Stimulated activated CD4-positive, alpha-beta T cell treated with anti-CD3 and anti-CD28 coated beads, Interleukin-4, amount 100 ng/mL, for 1 hour (primary cell): ENCODE results near the gene KIF26B.
"Not testable (repeated sequence)": the region's sequence is repeated elsewhere in the genome, so short reads cannot be mapped to it uniquely, and the experiment has no call there.

ENCODE experiments used
- DNase-seq: peaks from one replicate; pipeline ENCODE4 v3.0.0-alpha.2; 2020

Gene KIF26B

DNA sequence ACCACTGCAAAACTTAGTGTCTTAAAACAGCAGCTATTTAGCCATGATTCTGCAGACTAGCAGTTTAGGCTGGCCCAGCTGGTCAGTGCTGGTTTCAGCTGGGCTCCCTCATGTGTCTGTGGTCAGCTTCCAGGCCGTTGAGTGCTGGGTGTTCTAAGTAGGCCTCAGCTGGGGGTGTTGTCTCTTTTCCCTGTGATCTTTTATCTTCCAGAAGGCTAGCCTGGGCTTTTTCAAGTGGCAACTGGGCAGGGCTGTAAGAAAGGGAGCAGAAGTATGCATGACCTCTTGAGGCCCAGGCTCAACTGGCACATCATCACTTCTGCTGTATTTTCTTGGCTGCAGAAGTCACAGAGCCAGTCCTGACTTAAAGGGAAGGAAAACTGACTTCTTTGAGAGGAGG, 136.1 kb downstream of the KIF26B start:
- no peak for DNase-seq

DNA sequence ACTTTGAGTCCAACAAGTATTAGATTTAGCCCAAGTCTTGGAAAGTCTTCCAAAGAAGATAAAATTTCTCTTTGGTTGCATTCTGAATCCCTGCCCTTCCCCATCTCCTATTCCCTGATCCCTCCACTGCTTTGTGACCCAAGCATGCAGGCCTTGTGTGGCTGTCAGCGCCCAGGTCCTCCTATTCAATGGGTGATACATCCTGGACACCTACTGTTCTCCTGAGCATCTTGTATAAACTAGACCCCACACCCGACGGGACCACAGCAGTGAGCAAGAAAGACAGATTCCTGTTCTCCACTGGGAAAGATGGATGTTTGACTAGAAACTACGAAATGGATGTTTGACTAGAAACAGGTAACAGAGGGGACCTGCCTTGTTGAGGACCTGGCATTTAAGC, 136.6 kb downstream of the KIF26B start:
- DNase-seq, result no peak

DNA sequence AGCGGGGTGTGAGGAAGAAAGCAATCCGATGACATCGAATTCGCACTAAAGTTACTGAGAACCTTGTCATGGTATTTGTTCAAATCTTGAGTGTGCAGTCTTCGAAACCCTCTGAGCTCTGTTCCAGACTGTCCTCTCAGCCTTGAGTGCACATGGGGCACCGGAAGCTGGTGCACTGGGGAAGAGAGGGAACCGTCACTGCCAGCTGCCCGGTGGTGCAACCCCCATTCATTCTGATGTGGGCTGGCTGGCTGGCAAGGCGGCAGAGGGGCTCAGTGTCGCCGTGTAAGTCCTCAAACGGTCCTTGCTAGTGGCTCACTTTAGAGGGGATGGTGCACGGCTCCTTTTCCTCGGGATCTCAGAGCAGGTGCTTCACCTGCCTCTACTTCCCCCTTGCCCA, 137.4 kb downstream of the KIF26B start:
- no peak for DNase-seq

DNA sequence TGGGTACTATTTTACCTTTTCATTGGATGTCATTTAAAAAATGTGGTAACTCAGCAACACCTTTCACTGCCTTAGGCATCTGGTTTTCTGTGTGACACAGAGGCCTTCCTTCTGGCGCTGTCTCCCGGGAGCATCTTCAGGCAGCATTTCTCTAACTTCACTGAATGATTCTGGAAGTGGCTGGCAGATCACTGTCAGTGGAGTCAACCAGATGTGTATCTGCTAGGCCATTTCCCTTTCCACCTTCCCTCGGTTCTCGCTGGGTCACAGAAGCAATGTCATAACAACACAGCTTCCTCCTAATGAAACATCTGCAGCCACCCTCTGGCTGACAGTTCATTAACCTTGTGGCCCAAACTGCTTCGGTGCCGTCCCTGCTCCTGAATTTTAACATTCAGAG, 137.8 kb downstream of the KIF26B start:
- no peak for DNase-seq

DNA sequence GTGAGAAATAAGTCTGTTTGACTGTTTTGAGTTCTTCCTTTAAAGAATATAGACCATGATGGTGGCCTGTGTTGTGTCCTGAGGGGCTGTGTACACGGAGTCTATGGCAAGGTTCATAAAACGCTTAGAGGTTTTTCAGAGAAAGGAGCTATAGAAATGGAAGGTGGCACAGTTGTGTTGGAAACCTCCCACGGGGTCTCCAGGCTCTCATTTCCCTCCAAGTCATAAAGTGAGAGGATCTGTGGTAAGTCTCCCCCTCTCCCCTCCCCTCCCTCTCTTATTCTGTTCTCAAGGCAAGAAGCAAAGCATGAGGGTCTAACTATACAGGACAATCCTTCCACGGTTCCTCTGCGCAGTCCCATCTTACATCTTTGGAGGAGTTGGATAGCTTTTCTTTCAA, 139.2 kb downstream of the KIF26B start:
- no peak for DNase-seq

DNA sequence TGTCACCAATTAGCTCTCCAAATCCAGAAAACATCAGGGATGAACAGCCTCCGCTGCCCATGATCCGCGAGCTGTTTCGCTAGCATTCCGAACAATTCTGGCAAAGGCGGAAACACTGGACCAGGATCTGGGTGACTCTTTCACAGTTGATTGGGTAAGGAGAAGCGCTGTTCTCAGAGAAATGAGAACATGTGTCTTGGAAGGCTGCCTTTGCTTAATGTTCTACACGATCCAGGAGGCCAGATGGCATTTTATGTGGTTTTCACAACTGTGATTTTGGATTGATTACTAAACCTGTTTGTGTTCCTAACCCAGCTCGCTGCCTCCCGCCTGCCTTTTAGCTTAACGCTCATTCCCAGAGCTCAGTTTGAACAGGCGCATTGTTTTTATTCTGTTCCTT, 144.0 kb downstream of the KIF26B start:
- DNase-seq, result no peak

DNA sequence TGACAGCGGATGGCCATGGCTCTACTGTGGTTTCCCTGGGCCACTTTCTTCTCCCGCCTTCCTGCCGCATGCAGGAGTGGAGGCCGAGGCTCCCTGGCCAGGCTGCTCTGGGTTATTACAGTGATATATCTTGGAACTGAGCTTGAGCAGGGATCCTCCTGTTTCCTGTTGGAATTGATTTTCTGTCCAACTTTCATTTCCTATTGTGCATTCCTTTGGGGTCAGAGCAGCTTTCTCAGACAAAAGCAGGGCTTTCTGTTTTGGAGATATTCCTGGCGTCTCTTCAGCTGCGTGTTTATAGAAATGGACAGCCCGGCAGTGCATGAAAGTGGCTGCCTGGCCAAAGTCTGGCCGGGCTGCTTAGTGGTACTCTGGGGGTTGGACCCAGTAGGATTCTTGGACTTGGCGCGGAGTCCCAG, 146.4 kb downstream of the KIF26B start:
- DNase-seq, result no peak

DNA sequence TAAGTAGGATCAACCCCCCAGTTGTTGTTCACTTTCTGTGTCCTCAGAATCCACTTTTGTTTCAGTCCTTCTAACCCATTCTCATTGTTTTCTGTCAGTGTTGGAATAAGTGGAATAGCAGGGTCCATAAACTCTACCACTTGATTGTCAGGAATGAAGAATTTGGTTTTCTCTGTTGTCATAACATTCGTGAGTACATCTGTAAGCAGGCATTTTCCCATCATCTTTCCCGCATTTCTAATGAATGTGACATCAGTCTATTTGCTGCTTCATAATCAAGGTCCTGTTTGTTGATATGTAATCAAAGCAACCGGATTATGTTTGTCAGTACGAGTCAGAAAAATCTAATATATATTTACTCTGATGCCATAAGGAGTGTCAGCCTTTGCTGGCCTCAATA, 147.1 kb downstream of the KIF26B start:
- DNase-seq, result no peak

DNA sequence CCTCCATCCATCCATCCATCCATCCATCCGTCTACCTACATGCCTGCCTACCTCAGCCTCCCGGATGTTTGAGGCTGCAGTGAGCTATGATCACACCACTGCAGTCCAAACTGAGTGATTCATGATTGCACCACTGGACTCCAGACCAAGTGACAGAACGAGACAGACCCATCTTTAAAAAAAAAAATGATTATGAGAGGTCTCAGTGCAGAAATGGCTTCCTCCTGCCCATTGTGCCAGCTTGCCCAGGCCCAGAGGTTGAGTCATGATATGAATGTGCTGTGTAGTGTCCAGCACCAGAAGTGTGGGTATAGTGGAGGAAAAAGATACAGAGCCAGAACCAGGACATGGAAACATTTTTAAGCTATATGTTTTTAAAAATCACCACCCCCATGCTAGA, 149.9 kb downstream of the KIF26B start:
- DNase-seq, result no peak

DNA sequence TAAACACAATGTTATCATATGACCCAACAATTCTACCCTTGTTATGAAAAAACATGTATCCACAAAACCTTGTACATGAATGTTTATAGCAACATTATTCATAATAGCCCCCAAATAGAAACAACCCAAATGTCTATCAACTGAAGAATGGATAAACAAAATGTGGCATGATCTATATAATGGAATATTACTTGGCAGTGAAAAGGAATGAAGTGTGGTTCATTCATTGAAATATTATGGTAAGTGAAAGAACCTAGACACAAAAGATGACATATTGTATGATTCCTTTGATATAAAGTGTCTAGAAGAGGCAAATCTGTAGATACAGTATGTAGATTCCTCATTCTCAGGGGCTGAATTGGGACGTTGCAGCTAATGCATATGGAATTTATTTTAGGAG, 151.2 kb downstream of the KIF26B start:
- DNase-seq, result no peak

DNA sequence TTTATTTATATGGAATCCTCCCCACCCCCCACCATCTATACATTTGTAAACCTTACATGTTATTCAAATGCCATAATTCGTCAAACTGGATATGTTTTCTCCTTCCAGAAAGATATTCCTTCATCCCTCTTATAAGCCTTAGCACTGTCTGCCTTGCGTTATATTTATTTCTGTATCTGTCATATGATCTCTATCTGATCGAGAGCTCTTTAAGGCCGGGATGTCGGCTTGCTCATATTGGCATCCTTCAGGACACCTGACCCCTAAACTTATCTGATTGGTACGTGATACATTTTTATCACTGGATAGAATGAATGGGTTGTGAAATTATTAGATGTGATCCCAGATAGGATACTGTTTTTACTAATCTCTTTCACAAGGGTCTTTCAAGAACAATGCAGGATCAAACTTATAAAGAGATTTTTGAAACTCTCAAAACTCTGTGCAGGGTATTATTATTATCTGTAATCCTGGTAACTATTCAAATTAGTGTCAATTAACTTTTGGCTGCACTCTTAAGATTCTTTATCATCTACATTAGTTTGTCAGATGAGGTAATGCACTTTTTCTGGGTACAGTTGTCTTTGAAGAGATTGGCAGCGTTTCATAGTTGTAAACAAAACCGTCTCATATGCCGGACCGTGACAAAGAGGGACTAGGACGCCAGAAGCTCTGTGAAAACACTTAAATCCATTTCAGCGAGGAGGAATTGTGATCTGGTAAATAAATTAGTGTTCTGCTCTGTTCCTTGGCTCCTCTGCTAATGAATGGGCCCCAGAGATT, 152.0 kb downstream of the KIF26B start:
- DNase-seq, result no peak

DNA sequence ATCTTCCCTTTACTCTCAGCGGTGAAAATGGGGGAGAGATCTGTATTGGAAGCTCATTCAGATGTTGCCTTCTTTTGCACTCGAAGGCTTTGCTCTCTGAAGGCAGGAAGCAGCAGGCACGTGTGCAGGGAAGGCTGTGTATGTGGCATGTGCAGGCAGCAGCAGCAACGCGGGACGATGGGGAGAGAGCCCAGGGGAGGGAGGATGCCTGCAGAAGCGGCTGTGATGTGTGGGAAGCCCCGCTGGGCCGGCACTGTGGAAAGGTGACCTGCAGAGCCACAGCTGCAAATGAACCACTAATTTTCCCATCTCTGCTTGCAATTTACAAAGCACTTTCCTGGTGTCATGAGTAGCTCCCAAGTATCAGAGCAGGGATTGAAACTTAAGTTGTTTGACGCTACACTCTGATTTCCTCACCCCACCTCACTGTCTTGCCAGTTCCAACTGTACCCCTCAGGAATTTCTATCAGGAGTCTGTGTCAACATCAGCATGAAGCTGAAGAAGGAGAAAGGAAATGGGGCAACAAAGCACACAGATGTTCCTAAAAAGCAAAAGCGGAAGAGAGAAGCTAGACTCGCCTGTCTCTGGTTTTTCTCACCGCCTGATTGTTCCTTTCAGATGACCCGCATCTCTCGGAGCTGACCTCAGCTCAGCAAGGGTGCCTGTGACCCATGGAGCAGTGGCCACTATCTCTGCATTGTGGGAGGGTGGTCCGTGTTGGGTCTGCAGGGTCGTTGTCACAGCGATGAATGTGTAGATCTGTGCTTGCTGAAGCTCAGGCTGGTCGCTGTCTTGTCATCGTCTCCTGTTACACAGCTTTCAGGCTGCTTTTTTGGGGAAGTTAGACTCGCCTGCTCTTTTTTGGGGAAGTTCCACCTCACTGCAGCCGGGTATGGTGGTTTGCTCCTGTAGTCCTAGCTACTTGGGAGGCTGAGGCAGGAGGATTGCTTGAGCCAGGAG, 156.1 kb downstream of the KIF26B start:
- no peak for DNase-seq

DNA sequence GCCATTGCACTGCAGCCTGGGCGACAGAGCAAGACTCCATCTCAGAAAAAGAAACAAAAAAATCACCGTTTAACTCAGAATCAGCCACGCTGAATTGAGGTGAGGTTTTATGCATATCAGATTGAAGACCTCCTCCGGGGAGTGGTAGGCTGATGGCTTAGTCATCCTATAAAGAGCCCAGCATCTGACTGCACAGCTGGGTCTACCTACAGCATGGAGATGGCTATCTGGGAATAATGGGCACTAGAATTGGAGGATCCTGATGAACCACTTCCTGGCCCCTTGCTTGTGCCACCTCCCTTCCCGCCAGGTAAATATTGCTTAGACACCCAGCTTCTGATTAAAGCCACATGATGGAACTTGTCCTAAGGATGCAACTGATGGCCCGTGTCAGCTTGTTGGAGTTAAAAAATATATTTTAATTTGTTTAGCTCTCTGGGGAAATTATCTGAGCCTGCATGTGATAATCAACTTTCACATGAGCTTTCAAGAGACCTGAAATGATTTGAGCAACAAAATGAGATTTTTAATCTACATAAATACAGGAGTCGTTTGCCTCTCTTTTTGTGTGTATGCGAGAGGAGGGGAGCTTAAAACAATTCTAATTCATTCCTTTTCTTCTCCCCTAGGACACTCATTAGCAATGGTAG, 157.2 kb downstream of the KIF26B start:
- no peak for DNase-seq

DNA sequence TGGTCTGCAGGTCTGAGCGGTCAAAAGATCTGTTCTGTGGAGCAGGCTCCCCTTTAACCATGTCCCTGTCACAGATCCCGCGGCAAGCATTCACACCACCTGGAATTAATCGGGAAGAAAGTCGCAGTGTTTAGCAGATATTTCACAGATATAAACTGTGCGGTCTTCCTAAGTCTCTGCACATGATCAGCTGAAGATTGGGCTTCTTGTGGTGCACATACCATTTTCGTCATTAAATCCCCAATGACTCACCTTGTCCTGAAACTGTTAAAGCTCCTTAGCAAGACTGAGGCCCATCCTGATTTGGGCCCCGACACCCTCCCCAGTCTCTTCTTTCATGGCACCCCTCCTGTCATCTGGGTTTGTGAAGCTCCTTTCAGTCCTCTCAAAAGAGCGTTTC, 158.8 kb downstream of the KIF26B start:
- DNase-seq, result no peak

DNA sequence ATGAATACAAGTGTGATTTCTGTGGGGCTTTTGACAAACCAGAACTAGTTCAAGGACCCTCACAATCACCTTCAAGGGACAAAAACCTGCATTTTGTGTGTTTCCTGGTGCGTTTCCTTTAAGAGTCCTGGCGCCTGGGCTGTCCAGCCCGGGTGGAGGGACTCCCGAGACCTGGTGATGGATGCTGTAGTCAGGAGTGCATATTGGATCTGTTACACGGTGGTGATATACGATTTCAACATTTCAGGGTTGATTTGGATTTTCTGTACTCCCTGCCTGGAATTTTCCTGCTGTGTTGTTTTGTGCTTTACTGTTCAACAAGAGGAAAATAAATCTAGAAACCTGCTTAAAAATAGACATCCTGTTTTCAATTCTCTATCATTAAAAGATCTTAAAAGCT, 162.0 kb downstream of the KIF26B start:
- DNase-seq, result no peak

DNA sequence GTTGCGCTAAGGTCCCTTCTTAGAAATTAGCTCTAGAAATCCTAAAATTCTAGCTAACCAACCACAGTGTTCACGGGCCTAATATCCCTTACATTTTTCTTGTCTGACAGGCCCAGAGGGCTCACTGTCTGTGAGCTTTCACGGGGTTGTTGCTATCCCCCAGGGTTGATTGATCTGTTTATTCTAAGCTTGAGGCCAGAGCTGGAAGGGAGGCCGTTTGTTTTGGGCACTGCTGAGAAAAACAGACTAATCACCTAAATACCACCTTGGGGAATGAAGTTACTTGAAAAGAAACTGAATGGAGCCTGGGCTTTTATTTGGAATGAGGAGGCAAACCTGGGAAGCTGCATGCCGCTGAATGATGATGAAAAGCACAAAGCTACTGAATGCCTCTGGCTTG, 162.4 kb downstream of the KIF26B start:
- no peak for DNase-seq

DNA sequence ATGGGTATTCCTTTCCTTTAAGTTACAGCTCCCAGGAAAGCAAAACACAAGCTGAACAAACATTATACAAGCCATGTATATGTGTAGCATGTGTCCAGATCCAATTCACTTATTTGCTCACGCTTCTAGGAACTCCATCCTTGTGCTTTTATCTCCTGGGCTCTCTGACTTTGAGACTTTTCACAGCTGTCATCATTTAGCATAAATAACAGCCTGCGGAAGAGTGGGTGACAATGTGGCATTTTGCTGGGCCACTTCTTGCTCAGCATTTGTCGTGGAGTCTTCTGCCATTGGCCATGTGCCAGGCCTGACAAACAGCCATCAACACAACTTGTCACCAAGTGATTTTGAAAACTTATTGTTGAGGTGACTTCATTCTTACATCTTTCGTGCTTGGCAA, 164.3 kb downstream of the KIF26B start:
- no peak for DNase-seq

DNA sequence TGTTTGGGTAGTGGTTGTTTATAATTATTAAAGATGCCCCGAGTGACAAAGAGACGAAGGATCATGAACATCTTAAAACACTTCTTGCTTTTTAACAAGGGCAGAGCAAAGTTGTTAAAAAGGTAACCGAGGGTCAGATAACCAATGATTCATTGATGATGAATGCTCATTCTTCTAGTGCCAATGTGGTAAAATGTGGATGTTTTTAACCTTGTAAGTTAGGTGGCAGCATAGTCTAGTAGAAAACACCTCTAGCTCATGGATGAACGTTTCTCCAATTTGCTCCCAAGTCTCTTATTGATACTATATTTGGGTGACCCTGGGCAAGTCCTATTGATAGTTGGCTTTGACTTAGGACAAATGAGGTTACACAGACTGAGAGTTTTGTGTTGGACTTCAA, 167.9 kb downstream of the KIF26B start:
- no peak for DNase-seq

DNA sequence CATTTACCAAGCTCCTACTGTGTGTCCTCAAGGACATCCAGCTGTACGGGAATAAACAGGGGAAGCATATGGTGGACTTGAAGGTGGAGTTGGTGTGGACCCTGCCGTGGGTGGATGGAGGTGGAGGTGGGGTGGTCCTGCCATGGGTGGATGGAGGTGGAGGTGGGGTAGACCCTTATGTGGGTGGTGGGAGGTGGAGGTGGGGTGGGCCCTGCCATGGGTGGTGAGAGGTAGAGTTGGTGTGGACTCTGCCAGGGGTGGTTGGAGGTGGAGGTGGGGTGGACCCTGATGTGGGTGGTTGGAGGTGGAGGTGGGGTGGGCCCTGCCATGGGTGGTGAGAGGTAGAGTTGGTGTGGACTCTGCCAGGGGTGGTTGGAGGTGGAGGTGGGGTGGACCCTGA, 169.0 kb downstream of the KIF26B start:
- DNase-seq, result not testable (repeated sequence)

DNA sequence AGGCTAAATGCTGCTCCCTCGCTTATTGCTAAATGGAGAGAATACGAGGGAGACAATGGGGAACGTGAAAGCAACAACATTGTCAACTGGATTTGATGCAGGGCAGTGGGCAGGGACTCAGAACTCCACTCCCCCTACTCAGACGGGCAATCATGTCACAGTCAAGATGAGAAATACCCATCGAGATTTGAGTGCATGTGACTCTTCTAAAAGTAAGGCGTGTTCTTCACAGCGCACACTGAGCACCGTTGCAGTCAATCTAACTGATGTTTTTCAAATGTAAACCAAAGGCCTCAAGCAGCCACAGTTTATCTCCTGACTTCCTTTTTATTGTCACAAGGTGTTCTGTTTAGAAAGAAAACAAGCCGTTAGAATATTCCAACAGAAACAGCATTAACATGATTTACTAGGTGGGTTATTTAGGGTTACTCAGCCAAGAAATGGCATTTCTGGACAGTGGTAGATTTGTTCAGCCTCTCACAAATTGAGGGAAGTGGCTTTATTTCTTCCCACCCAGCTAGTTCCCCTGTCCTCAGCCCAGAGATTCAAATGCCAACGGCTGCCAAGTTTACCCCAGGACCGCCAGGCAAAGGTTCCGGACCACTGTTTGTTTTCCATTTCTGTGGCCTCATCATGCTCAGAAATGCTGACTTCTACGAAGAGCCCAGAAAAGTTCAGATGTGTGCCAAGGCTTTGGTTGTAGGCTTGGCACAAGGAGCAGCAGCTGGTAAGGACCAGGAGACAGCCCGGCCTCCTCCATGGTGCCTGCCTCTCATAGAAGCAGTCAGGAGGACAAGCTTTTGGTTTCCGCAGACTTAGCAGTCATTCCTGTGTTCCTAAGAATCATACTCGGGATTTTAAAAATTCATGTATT, 171.4 kb downstream of the KIF26B start:
- no peak for DNase-seq

DNA sequence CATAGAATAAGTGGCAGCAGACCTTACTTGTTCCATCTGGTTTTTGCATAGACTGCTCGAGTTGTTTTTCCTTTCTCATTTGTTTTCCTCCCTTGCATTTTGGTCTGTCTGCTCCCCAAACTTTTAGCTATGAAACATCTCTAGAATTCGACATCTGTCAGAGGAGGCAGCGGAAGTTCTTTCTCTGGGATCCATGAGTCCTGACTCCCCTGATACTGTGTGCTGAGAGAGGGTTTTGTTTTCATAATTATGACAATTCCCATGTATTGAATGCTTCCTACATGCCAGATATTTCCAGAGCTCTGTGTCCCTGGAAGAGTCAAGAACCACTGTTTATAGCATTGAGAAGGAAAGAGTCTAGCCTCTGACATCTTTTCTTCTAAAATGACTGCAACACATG, 172.6 kb downstream of the KIF26B start:
- DNase-seq, result no peak

DNA sequence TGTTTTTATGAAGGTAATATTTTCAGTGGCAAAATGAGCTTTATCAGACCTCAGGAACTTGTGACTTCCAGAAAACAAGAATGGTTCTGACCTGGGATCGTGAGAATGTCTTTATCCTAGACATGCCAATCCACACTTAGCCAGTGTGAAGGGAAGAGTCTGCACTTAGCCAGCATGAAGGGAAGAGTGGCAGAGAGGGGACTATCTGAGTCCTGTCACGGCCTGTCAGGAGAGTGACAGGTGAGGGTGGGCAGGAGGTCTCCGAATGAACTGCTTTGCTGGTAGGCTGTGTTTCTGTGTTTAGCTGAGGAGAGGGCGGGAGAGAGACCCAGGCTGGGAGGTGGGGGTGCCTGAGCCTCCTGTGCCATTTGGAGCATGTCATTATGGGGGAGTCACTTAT, 173.1 kb downstream of the KIF26B start:
- no peak for DNase-seq

DNA sequence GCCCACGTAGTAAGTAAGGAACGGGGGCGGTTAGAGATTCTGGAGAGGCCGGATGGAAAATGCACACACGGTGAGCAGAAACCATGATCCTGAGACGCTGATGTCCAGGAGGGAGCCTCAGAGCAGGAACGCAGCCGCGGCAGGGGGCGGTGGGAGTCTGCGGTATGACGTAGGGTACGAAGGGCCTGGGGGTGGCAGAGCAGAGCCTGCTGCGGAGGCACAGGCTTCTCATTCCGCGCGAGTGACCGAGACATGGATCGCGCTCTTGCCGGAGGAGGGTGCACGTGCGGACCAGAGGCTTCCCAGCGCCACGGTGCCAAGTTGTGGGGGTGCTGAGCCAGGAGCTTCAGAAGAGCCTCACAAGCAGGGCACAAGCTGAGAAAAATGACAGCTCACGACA, 176.2 kb downstream of the KIF26B start:
- no peak for DNase-seq
